ENCODE measurements around the gene LTC4S. TPM values are rescaled to one million over a fixed set of nuclear protein-coding genes. Genes with fewer than 3 reads are reported as not detected.

Gene LTC4S
- total and polyA plus RNA-seq, 2 donors (not counting 3 experiments of a cell fraction or from before 2014, with no cell fraction given), result 0.95 to 6.3 TPM

DNA sequence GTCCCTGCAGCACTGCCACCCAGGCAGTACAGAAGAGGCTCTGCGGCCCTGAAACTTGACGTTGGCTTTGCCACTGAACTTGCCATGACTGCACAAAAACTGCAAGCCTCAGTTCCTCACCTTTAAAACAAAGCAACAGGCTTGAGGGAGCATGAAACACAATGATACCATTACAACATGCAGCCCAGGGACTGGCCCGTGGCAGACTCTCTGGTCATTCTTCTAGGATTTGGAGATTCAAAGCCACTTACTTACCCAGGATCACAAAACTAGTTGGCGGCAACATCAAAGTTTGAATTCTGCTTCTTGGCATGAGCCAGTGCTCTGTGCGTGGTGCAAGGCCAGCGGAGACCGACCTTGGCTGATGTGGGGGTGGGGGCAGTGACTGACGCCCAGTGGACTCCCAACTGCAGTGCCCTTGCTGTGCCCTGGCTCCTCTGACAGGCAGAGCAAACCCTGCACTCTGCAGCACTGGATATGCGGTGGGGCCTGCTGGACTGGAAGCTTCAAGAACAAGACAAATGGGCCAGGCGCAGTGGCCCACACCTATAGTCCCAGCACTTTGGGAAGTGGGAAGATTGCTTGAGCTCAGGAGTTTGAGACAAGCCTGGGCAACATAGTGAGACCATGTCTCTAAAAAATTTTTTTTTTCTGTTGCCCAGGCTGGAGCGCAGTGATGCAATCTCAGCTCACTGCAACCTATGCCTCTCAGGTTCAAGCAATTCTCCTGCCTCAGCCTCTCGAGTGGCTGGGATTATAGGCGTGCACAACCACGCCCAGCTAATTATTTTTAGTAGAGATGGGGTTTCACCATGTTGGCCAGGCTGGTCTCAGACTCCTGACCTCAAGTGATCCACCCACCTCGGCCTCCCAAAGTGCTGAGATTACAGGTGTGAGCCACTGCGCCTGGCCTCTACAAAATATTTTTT lies 45.8 kb downstream of the LTC4S start:
- H2AFZ ChIP-seq (ENCODE audit: low read depth, low read length), result no peak overlapping the region
- H3K27ac ChIP-seq (ENCODE audit: insufficient read depth, low read depth, low read length), result no peak overlapping the region
- H3K27me3 ChIP-seq (ENCODE audit: control insufficient read depth in 2 of 2, insufficient read depth in 2 of 2, low read length in 2 of 2), result no peaks in the 10 kb centered on the region
- H3K4me3 ChIP-seq (replicated peaks in 1 of 3; ENCODE audit: insufficient read depth in 1 of 3, low read depth in 1 of 3, low read length in 3 of 3), result no peak overlapping the region
- no peak overlapping the region for H3K9ac ChIP-seq (replicated peaks; ENCODE audit: extremely low read depth, insufficient read depth, low read length)
- no peaks in the 10 kb centered on the region for H3K79me2 ChIP-seq (ENCODE audit: control insufficient read depth, insufficient read depth, low read length)
- no peaks in the 10 kb centered on the region for H3K9me3 ChIP-seq (replicated peaks; ENCODE audit: control insufficient read depth, insufficient read depth, low read length)
- H3K9me1 ChIP-seq (replicated peaks; ENCODE audit: control insufficient read depth, extremely low read depth, insufficient read depth, low read length), result no peaks in the 10 kb centered on the region
- DNase-seq (ENCODE audit: low read depth, low spot score), result no peak
- BruUV-seq (replicated peaks), result no TSS peak
- TF ChIP-seq JUN (IDR thresholded peaks at IDR 0.05; ENCODE audit: borderline replicate concordance, insufficient read depth, insufficient read length, low read depth) (no peak), POLR2AphosphoS5 (IDR thresholded peaks at IDR 0.05; ENCODE audit: insufficient read depth, low read depth, low read length) (peak; percentile 42), EZH2 (IDR thresholded peaks at IDR 0.05; ENCODE audit: borderline replicate concordance, low read depth, low read length, severe bottlenecking) (no peak), POLR2A (IDR thresholded peaks at IDR 0.05; ENCODE audit: low read depth, low read length) (peak; percentile 58)
- TF ChIP-seq, protein P1, sequence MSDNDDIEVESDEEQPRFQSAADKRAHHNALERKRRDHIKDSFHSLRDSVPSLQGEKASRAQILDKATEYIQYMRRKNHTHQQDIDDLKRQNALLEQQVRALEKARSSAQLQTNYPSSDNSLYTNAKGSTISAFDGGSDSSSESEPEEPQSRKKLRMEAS (IDR thresholded peaks at IDR 0.05; ENCODE audit: insufficient read depth, insufficient read length), result no peak
- TF ChIP-seq, protein P2, sequence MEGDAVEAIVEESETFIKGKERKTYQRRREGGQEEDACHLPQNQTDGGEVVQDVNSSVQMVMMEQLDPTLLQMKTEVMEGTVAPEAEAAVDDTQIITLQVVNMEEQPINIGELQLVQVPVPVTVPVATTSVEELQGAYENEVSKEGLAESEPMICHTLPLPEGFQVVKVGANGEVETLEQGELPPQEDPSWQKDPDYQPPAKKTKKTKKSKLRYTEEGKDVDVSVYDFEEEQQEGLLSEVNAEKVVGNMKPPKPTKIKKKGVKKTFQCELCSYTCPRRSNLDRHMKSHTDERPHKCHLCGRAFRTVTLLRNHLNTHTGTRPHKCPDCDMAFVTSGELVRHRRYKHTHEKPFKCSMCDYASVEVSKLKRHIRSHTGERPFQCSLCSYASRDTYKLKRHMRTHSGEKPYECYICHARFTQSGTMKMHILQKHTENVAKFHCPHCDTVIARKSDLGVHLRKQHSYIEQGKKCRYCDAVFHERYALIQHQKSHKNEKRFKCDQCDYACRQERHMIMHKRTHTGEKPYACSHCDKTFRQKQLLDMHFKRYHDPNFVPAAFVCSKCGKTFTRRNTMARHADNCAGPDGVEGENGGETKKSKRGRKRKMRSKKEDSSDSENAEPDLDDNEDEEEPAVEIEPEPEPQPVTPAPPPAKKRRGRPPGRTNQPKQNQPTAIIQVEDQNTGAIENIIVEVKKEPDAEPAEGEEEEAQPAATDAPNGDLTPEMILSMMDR (IDR thresholded peaks at IDR 0.05; ENCODE audit: extremely low read depth in 1 of 2, insufficient read depth in 1 of 2, low read depth in 1 of 2, low read length in 2 of 2), result no peak
- POLR2A ChIA-PET, result interaction anchor here (0.6 kb wide), 1 partner anchor 49 kb away, joined by 11 read pairs; no protein-coding TSS in a partner anchor
- no peaks in the 10 kb centered on the region for H4K20me1 ChIP-seq (replicated peaks; ENCODE audit: control insufficient read depth, extremely low read depth, insufficient read depth, low read length)
- H3K36me3 ChIP-seq (ENCODE audit: control insufficient read depth in 2 of 2, extremely low read depth in 1 of 2, insufficient read depth in 2 of 2, low read length in 2 of 2), result peaks cover 4 to 25% of the 10 kb centered on the region in 2 experiments
- no peaks in the 10 kb centered on the region for H3K4me1 ChIP-seq (ENCODE audit: control insufficient read depth, extremely low read depth, insufficient read depth, low read length)
- no peak overlapping the region for H3K4me2 ChIP-seq (ENCODE audit: insufficient read depth, low read length)
- dilution Hi-C loops (cut with MboI; ENCODE audit: extremely low pct_ligation_motif_present, low sequenced_read_pairs) (no loop called here), intact Hi-C loops (cut with micrococcal nuclease) (no loop called here)
- CTCF ChIA-PET, result interaction anchor here (0.8 kb wide), 1 partner anchor 77 kb away, joined by 3 read pairs; no protein-coding TSS in a partner anchor
- no peak for FAIRE-seq

Measured in endothelial cell of umbilical vein (primary cell).